HG03066 (cell line): ENCODE data around the gene E2F6.
"Not testable (repeated sequence)": the region's sequence is repeated elsewhere in the genome, so short reads cannot be mapped to it uniquely, and the experiment has no call there.

Experiments used
- ATAC-seq: cut with Tn5 transposase; IDR thresholded peaks from one replicate; pipeline ENCODE4 v1.9.1; 2021; ENCODE audit warnings: low read depth; ENCODE audit not compliant: unreplicated experiment

Gene E2F6

GRCh38 chr2:11416931-11417330, 49.0 kb downstream of the E2F6 start:
- no peak for ATAC-seq

DNA sequence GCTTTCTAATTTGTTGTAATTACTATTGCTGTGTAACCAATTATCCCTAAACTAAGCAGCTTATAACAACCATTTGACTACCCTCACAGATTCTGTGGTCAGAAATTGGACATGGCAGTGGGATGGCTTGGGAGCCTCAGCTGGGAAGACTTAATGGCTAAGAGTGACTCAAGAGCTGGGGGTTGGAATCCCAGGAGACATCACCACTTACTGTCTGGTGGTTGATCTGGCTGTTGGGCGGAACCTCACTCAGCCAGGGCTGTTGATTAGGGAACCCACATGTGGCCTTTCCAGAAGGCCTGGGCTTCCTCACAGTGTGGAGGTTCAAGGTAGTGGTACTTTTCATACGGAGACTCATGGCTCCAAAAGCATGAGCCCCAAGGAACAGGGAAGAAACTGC, 49.8 kb downstream of the E2F6 start:
- no peak for ATAC-seq

DNA sequence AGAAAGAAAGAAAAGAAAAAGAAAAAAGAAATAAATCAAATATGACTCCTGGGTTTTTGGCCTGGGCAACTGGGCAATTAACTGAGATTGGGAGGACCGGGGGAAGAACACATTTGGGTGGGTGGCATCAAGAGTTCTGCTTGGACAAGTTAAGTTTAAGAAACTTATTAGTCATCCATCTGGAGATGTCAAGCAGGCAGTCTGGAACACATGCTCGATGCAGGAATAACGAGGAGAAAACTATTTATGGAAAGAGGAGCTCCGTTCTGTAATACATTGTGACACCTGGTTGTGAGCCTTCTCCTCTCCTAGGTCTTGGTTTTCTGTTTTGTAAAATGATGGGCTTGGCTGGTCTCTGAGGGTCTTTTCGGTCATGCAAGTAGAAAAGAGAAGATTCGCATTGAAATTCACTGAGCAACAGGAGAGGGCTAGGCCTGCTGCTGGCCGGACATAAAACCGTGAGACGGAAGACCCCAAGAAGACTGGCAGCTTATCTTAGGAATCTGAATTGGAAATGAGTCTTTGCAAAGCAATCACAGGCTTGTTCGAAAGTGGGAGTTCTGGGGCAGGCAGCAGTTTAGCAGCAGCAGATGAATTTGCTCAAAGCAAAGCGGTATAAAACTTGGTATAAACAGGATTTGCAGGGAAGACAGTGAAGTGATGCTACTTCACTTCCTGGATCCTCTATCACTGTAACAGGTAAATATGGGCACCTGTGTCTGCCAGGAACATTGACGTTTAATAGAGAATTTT, 51.4 kb downstream of the E2F6 start:
- ATAC-seq: no peak

DNA sequence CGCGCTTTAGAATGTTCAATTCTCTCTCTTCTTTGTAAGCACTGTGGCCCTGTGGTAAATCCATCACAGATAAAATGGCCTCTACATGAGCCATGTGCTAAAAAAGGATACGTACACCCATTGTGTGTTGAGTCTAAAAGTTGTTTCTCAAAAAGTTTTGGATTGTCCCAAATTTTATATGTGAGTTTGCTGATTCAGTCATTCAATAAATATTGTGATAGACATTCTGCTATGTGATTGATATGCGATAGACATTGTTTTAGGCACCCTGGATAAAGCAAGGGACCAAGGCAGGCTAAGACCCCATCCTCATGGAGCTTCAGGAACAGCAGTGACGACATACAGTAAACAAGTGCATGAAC, 53.5 kb downstream of the E2F6 start:
- no peak for ATAC-seq

GRCh38 chr2:11411768-11412448, 54.1 kb downstream of the E2F6 start:
- no peak for ATAC-seq

GRCh38 chr2:11411244-11411643, 54.7 kb downstream of the E2F6 start:
- ATAC-seq: no peak

- ATAC-seq: no peak
Observed at GRCh38 chr2:11410101-11410500, 55.9 kb downstream of the E2F6 start.

DNA sequence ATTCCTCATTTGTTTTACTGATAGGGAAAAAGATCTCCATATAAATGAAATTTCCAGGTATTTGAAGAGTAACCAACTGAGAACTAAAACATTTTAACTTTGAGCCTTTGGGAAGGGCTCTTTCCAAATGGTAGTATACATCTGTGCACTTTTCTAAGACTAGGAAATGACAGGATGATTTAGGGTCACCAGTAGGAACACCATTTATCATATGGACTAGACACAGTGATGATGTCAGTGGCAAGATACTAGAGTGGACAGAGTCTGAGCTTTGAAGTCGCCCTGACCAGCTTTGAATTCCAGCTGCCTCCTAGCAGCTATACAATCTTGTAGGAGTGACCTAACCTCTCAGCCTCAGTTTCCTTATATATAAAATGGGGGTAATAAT, 56.4 kb downstream of the E2F6 start:
- no peak for ATAC-seq

DNA sequence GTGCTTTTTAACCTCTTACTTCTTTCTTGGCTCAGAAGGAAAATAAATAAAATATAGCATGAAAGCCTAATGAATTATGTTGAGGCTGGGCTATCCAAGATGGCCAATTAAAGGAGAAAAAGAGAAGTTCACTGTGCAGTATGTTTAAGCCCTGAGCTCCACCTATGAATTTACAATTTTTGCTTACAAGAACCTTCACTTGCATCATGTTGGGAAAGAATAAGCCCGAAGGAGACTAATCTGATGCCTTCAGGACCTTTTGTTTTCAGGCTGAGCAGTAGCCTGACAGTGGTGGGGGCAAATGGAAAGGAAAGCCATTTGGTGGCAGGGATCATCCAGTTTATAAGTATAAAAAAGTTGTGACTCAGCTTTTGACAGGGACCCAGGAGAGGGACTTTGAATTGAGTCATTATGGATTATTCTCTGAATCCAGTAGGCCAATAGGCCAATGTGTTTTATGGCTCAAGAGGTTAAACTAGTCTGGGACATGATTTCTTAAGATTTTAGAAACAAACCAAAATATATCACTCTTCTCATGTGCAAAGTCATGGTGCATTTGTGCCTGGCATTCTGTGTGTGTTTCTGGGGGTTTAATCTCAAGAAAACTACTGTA, 56.9 kb downstream of the E2F6 start:
- ATAC-seq: no peak

DNA sequence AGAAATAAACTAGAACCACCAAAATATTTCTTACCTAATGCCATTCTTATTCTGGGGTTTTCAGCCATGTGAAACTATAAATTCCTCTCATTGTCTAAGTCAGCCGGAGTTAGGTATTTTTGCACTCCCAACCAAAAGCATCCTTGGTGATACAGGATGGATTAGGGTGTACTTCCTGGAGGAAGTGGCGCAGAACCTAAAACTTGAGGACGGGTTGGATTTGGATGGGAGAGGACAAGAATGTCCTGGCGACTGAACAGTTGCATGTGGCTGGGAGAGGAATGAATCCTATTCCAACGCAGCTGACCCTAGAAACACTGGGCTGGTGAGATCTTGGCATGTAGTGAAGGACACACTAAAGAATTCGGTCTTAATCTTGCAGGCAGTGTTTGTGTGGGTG, 58.5 kb downstream of the E2F6 start:
- ATAC-seq: no peak

- no peak for ATAC-seq
Observed at GRCh38 chr2:11406958-11407381, 59.0 kb downstream of the E2F6 start.

- no peak for ATAC-seq
Observed at GRCh38 chr2:11406267-11406957, 59.5 kb downstream of the E2F6 start.

- no peak for ATAC-seq
Observed at GRCh38 chr2:11405599-11406266, 60.2 kb downstream of the E2F6 start.

- ATAC-seq: not testable (repeated sequence)
Observed at GRCh38 chr2:11405074-11405406, 60.9 kb downstream of the E2F6 start.

- ATAC-seq: no peak
Observed at GRCh38 chr2:11404376-11405073, 61.4 kb downstream of the E2F6 start.

- no peak for ATAC-seq
Observed at GRCh38 chr2:11402436-11402835, 63.5 kb downstream of the E2F6 start.

DNA sequence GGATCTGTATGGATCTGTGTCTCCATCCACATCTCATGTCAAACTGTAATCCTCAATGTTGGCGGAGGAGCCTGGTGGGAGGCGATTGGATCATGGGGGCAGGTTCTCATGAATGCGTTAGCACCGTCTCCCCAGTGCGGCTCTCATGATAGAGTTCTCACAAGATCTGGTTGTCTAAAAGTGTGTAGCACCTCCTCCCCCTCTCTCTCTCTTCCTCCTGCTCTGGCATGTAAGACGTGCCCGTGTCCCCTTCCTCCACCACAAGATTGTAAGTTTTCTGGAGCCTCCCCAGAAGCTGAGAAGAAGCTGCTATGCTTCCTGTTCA, 66.6 kb downstream of the E2F6 start:
- ATAC-seq: no peak

GRCh38 chr2:11398750-11399437, 67.1 kb downstream of the E2F6 start:
- no peak for ATAC-seq

GRCh38 chr2:11397513-11397912, 68.4 kb downstream of the E2F6 start:
- ATAC-seq: no peak
